ENCODE data around the gene IMPA2.

The IMPA2 gene

GRCh38 chr18:12033643-12034025 is 52.3 kb downstream of the IMPA2 start:
- Histone ChIP-seq H3K18ac (ENCODE audit: low read length) (no peak overlapping the region), H3K27ac (ENCODE audit: low read depth, low read length) (no peak overlapping the region), H3K4me2 (ENCODE audit: low read length) (no peak overlapping the region), H3K23ac (ENCODE audit: low read length) (no peak overlapping the region), H3K79me1 (ENCODE audit: low read length) (no peaks in the 10 kb centered on the region), H3K79me2 (ENCODE audit: control insufficient read depth, insufficient read depth, low read length) (no peaks in the 10 kb centered on the region), H2BK5ac (ENCODE audit: low read length) (no peak overlapping the region), H3K56ac (ENCODE audit: low read length) (no peak overlapping the region), H3K4me1 (ENCODE audit: control insufficient read depth, low read depth, low read length) (peaks cover 4% of the 10 kb centered on the region), H3K4ac (ENCODE audit: low read depth, low read length) (no peak overlapping the region), H2BK120ac (ENCODE audit: low read depth, low read length) (no peak overlapping the region), H2AK5ac (ENCODE audit: low read length) (no peak overlapping the region), H3K36me3 (ENCODE audit: control insufficient read depth, insufficient read depth, low read length) (peaks cover 3% of the 10 kb centered on the region), H4K8ac (ENCODE audit: low read depth, low read length) (no peak overlapping the region), H2BK15ac (replicated peaks; ENCODE audit: low read depth) (no peak overlapping the region), H3K27me3 (ENCODE audit: insufficient read depth, low read length, poor library complexity) (no peaks in the 10 kb centered on the region), H4K5ac (ENCODE audit: low read length) (no peak overlapping the region), H3K4me3 (ENCODE audit: low read length) (no peak overlapping the region), H3K9ac (ENCODE audit: low read length) (no peak overlapping the region)
- WGBS (ENCODE audit: extremely low coverage, insufficient coverage, low lambda C conversion rate): no CpG with 5 or more reads among the region's 7 CpGs
- peak; percentile 61 for DNase-seq

GRCh38 chr18:12034241-12035100 is 53.2 kb downstream of the IMPA2 start:
- Histone ChIP-seq H3K23ac (ENCODE audit: low read length) (no peak overlapping the region), H3K79me2 (ENCODE audit: control insufficient read depth, insufficient read depth, low read length) (no peaks in the 10 kb centered on the region), H3K4me2 (ENCODE audit: low read length) (no peak overlapping the region), H2BK120ac (ENCODE audit: low read depth, low read length) (no peak overlapping the region), H3K4me3 (ENCODE audit: low read length) (no peak overlapping the region), H2AK5ac (ENCODE audit: low read length) (no peak overlapping the region), H3K36me3 (ENCODE audit: control insufficient read depth, insufficient read depth, low read length) (peaks cover 2% of the 10 kb centered on the region), H2BK15ac (replicated peaks; ENCODE audit: low read depth) (no peak overlapping the region), H3K27ac (ENCODE audit: low read depth, low read length) (no peak overlapping the region), H3K79me1 (ENCODE audit: low read length) (no peaks in the 10 kb centered on the region), H4K5ac (ENCODE audit: low read length) (no peak overlapping the region), H4K8ac (ENCODE audit: low read depth, low read length) (no peak overlapping the region), H3K27me3 (ENCODE audit: insufficient read depth, low read length, poor library complexity) (no peaks in the 10 kb centered on the region), H3K4me1 (ENCODE audit: control insufficient read depth, low read depth, low read length) (peaks cover 4% of the 10 kb centered on the region), H2BK5ac (ENCODE audit: low read length) (no peak overlapping the region), H3K4ac (ENCODE audit: low read depth, low read length) (no peak overlapping the region), H3K18ac (ENCODE audit: low read length) (no peak overlapping the region), H3K56ac (ENCODE audit: low read length) (peak overlapping the region; percentile 22), H3K9ac (ENCODE audit: low read length) (no peak overlapping the region)
- no CpG with 5 or more reads among the region's 8 CpGs for WGBS (ENCODE audit: extremely low coverage, insufficient coverage, low lambda C conversion rate)
- no peak for DNase-seq

- Histone ChIP-seq H3K27ac (ENCODE audit: low read depth, low read length) (no peak overlapping the region), H2AK5ac (ENCODE audit: low read length) (no peak overlapping the region), H3K79me2 (ENCODE audit: control insufficient read depth, insufficient read depth, low read length) (no peaks in the 10 kb centered on the region), H3K4me1 (ENCODE audit: control insufficient read depth, low read depth, low read length) (peaks cover 4% of the 10 kb centered on the region), H4K5ac (ENCODE audit: low read length) (no peak overlapping the region), H3K23ac (ENCODE audit: low read length) (no peak overlapping the region), H3K4me3 (ENCODE audit: low read length) (no peak overlapping the region), H2BK120ac (ENCODE audit: low read depth, low read length) (no peak overlapping the region), H4K8ac (ENCODE audit: low read depth, low read length) (no peak overlapping the region), H3K4me2 (ENCODE audit: low read length) (no peak overlapping the region), H2BK15ac (replicated peaks; ENCODE audit: low read depth) (no peak overlapping the region), H3K56ac (ENCODE audit: low read length) (no peak overlapping the region), H2BK5ac (ENCODE audit: low read length) (no peak overlapping the region), H3K36me3 (ENCODE audit: control insufficient read depth, insufficient read depth, low read length) (no peaks in the 10 kb centered on the region), H3K27me3 (ENCODE audit: insufficient read depth, low read length, poor library complexity) (no peaks in the 10 kb centered on the region), H3K79me1 (ENCODE audit: low read length) (no peaks in the 10 kb centered on the region), H3K4ac (ENCODE audit: low read depth, low read length) (no peak overlapping the region), H3K18ac (ENCODE audit: low read length) (no peak overlapping the region), H3K9ac (ENCODE audit: low read length) (no peak overlapping the region)
- WGBS (ENCODE audit: extremely low coverage, insufficient coverage, low lambda C conversion rate): no CpG with 5 or more reads among the region's 6 CpGs
- DNase-seq: no peak
These were observed 54.2 kb downstream of the IMPA2 start for GRCh38 chr18:12035481-12035880.

- H4K5ac ChIP-seq (ENCODE audit: low read length): no peak overlapping the region
- no peak overlapping the region for H2BK5ac ChIP-seq (ENCODE audit: low read length)
- no peaks in the 10 kb centered on the region for H3K36me3 ChIP-seq (ENCODE audit: control insufficient read depth, insufficient read depth, low read length)
- no peak overlapping the region for H3K23ac ChIP-seq (ENCODE audit: low read length)
- no peak overlapping the region for H4K8ac ChIP-seq (ENCODE audit: low read depth, low read length)
- H3K27me3 ChIP-seq (ENCODE audit: insufficient read depth, low read length, poor library complexity): no peaks in the 10 kb centered on the region
- H3K18ac ChIP-seq (ENCODE audit: low read length): no peak overlapping the region
- H3K4me1 ChIP-seq (ENCODE audit: control insufficient read depth, low read depth, low read length): peaks cover 4% of the 10 kb centered on the region
- H3K4ac ChIP-seq (ENCODE audit: low read depth, low read length): no peak overlapping the region
- DNase-seq: no peak
- no peaks in the 10 kb centered on the region for H3K79me1 ChIP-seq (ENCODE audit: low read length)
- no peak overlapping the region for H2AK5ac ChIP-seq (ENCODE audit: low read length)
- H3K56ac ChIP-seq (ENCODE audit: low read length): no peak overlapping the region
- H2BK120ac ChIP-seq (ENCODE audit: low read depth, low read length): no peak overlapping the region
- WGBS (ENCODE audit: extremely low coverage, insufficient coverage, low lambda C conversion rate): no CpG with 5 or more reads among the region's 9 CpGs
- no peak overlapping the region for H3K9ac ChIP-seq (ENCODE audit: low read length)
- H3K79me2 ChIP-seq (ENCODE audit: control insufficient read depth, insufficient read depth, low read length): no peaks in the 10 kb centered on the region
- H2BK15ac ChIP-seq (replicated peaks; ENCODE audit: low read depth): no peak overlapping the region
- H3K27ac ChIP-seq (ENCODE audit: low read depth, low read length): no peak overlapping the region
- H3K4me2 ChIP-seq (ENCODE audit: low read length): no peak overlapping the region
- no peak overlapping the region for H3K4me3 ChIP-seq (ENCODE audit: low read length)
These were observed 55.0 kb downstream of the IMPA2 start for GRCh38 chr18:12036201-12036751.

- peaks cover 4% of the 10 kb centered on the region for H3K4me1 ChIP-seq (ENCODE audit: control insufficient read depth, low read depth, low read length)
- H3K23ac ChIP-seq (ENCODE audit: low read length): no peak overlapping the region
- no peak overlapping the region for H2BK5ac ChIP-seq (ENCODE audit: low read length)
- H3K4me2 ChIP-seq (ENCODE audit: low read length): peak overlapping the region; percentile 52
- H3K9ac ChIP-seq (ENCODE audit: low read length): peak overlapping the region; percentile 68
- H4K8ac ChIP-seq (ENCODE audit: low read depth, low read length): no peak overlapping the region
- no peak overlapping the region for H3K4ac ChIP-seq (ENCODE audit: low read depth, low read length)
- no peak overlapping the region for H3K18ac ChIP-seq (ENCODE audit: low read length)
- H3K56ac ChIP-seq (ENCODE audit: low read length): no peak overlapping the region
- whole genome bisulfite sequencing (ENCODE audit: extremely low coverage, insufficient coverage, low lambda C conversion rate): no CpG with 5 or more reads among the region's 27 CpGs
- H2AK5ac ChIP-seq (ENCODE audit: low read length): no peak overlapping the region
- peak; percentile 31 for DNase-seq
- H3K27me3 ChIP-seq (ENCODE audit: insufficient read depth, low read length, poor library complexity): no peaks in the 10 kb centered on the region
- no peaks in the 10 kb centered on the region for H3K79me1 ChIP-seq (ENCODE audit: low read length)
- H3K27ac ChIP-seq (ENCODE audit: low read depth, low read length): no peak overlapping the region
- H2BK120ac ChIP-seq (ENCODE audit: low read depth, low read length): no peak overlapping the region
- H3K36me3 ChIP-seq (ENCODE audit: control insufficient read depth, insufficient read depth, low read length): no peaks in the 10 kb centered on the region
- H3K79me2 ChIP-seq (ENCODE audit: control insufficient read depth, insufficient read depth, low read length): no peaks in the 10 kb centered on the region
- H2BK15ac ChIP-seq (replicated peaks; ENCODE audit: low read depth): no peak overlapping the region
- H4K5ac ChIP-seq (ENCODE audit: low read length): no peak overlapping the region
- no peak overlapping the region for H3K4me3 ChIP-seq (ENCODE audit: low read length)
These were observed 56.9 kb downstream of the IMPA2 start for GRCh38 chr18:12038082-12038638.
